Small intestine (tissue), 7 donors: Measurements from ENCODE around the gene DLG2. TPM values are rescaled to one million over a fixed set of nuclear protein-coding genes. Genes with fewer than 3 reads are reported as not detected.

Experiments used
- DNase-seq, 2 donors: peaks; one replicate each; pipeline versions ENCODE4 v3.0.0 to v3.0.0-alpha.2; 2013
- FAIRE-seq: peaks from 2 replicates; lab custom pipeline; 2012; peaks lifted over from hg19 to GRCh38; lab: Jason Lieb, UNC
- H3K27ac ChIP-seq, 3 donors: one replicate each; pipeline ENCODE4 v1.5.1; 2013; ENCODE audit warnings: low read length in 2 of 3, mild to moderate bottlenecking in 2 of 3, control low read depth in 1 of 3, inconsistent platforms in 1 of 3, low read depth in 1 of 3, moderate library complexity in 1 of 3
- H3K27me3 ChIP-seq, 3 donors: one replicate each; pipeline ENCODE4 v1.6.1; 2013; ENCODE audit warnings: low read length in 3 of 3, inconsistent platforms in 1 of 3; ENCODE audit not compliant: control insufficient read depth in 3 of 3, insufficient read depth in 3 of 3
- H3K36me3 ChIP-seq, 3 donors: one replicate each; pipeline ENCODE4 v1.6.1; 2013; ENCODE audit warnings: low read length in 3 of 3, inconsistent platforms in 1 of 3, low read depth in 1 of 3, mild to moderate bottlenecking in 1 of 3, moderate library complexity in 1 of 3; ENCODE audit not compliant: control insufficient read depth in 3 of 3, insufficient read depth in 2 of 3
- H3K4me1 ChIP-seq, 3 donors: one replicate each; pipeline ENCODE4 v1.6.1; 2013; ENCODE audit warnings: low read length in 2 of 3, inconsistent platforms in 1 of 3, low read depth in 1 of 3, mild to moderate bottlenecking in 1 of 3, moderate library complexity in 1 of 3; ENCODE audit not compliant: control insufficient read depth in 3 of 3, insufficient read depth in 2 of 3
- H3K4me3 ChIP-seq, 3 donors: one replicate each; pipeline ENCODE4 v1.5.1; 2013; ENCODE audit warnings: low read length in 3 of 3, control low read depth in 1 of 3, inconsistent platforms in 1 of 3, low read depth in 1 of 3, mild to moderate bottlenecking in 1 of 3, moderate library complexity in 1 of 3
- H3K9me3 ChIP-seq, 2 donors: one replicate each; pipeline ENCODE4 v1.6.1; 2013; ENCODE audit warnings: low read depth in 1 of 2, low read length in 1 of 2; ENCODE audit not compliant: control insufficient read depth in 2 of 2, insufficient read depth in 1 of 2
- WGBS, 3 donors: extraction: QIAGEN DNeasy Blood & Tissue Kit; methylation state at CpG; one replicate each; pipeline ENCODE4 v1.1.7; 2013; 5-methylcytosine and 5-hydroxymethylcytosine counted together
- polyA plus RNA-seq, 4 donors: library from polyadenylated mRNA; stranded (reverse) in 3 of 4; unstranded in 1 of 4; fragments of 200-250 nt in 3 of 4; fragments of 120-200 nt in 1 of 4; gene quantifications; one replicate each; pipeline versions ENCODE4 v1.2.1 to v1.2.3, GENCODE V29; 2013
- donor health status: healthy with polysubstance abuse.
- donor health status: control.
- donor health status: control.
- donor health status: Bipolar disorder and iron deficiency.
- donor health status: healthy.

The DLG2 gene
- polyA plus RNA-seq, 4 donors, result 0.22 to 1.6 (median 1.1) TPM

GRCh38 chr11:84117394-84117793 lies 1509.8 kb downstream of the DLG2 start:
- no peaks in the 10 kb centered on the region for H3K36me3 ChIP-seq
- FAIRE-seq (no peak), DNase-seq (no peak)
- 3 to 27% (median 5%) methylated on average over 1 of the region's 1 CpG for WGBS, 3 donors
- H3K4me3 ChIP-seq, result no peak overlapping the region
- no peaks in the 10 kb centered on the region for H3K27me3 ChIP-seq
- H3K27ac ChIP-seq, result no peak overlapping the region
- no peaks in the 10 kb centered on the region for H3K9me3 ChIP-seq
- no peaks in the 10 kb centered on the region for H3K4me1 ChIP-seq

GRCh38 chr11:84106541-84106940 lies 1520.6 kb downstream of the DLG2 start:
- H3K4me3 ChIP-seq, result no peak overlapping the region
- H3K9me3 ChIP-seq, result no peaks in the 10 kb centered on the region
- H3K36me3 ChIP-seq, result no peaks in the 10 kb centered on the region
- no peak overlapping the region for H3K27ac ChIP-seq
- FAIRE-seq, result no peak
- DNase-seq, result no peak
- no peaks in the 10 kb centered on the region for H3K27me3 ChIP-seq
- no peaks in the 10 kb centered on the region for H3K4me1 ChIP-seq

GRCh38 chr11:84105148-84105547 lies 1522.0 kb downstream of the DLG2 start:
- Histone ChIP-seq H3K27ac (no peak overlapping the region), H3K4me3 (no peak overlapping the region), H3K4me1 (no peaks in the 10 kb centered on the region), H3K9me3 (no peaks in the 10 kb centered on the region), H3K27me3 (no peaks in the 10 kb centered on the region), H3K36me3 (no peaks in the 10 kb centered on the region)
- 69 to 81% (median 72%) methylated on average over 3 of the region's 3 CpGs for WGBS, 3 donors
- DNase-seq (no peak), FAIRE-seq (no peak)

- Histone ChIP-seq H3K36me3 (no peaks in the 10 kb centered on the region), H3K9me3 (no peaks in the 10 kb centered on the region), H3K4me1 (no peaks in the 10 kb centered on the region), H3K27ac (no peak overlapping the region), H3K4me3 (no peak overlapping the region), H3K27me3 (no peaks in the 10 kb centered on the region)
- DNase-seq (no peak), FAIRE-seq (no peak)
- WGBS, 3 donors, result 35 to 68% (median 59%) methylated on average over 1 of the region's 1 CpG
Observed at GRCh38 chr11:84103096-84103495, 1524.0 kb downstream of the DLG2 start.

- Histone ChIP-seq H3K36me3 (no peaks in the 10 kb centered on the region), H3K9me3 (no peaks in the 10 kb centered on the region), H3K27ac (no peak overlapping the region), H3K27me3 (no peaks in the 10 kb centered on the region), H3K4me1 (no peaks in the 10 kb centered on the region), H3K4me3 (no peak overlapping the region)
- peak in 1 of 2 donors; percentile 1 for DNase-seq
- FAIRE-seq, result no peak
- WGBS, 3 donors, result 39 to 46% (median 46%) methylated on average over 3 of the region's 3 CpGs
Observed at GRCh38 chr11:84097186-84097585, 1530.0 kb downstream of the DLG2 start.

GRCh38 chr11:84091212-84091986 lies 1535.7 kb downstream of the DLG2 start:
- Histone ChIP-seq H3K27ac (no peak overlapping the region), H3K9me3 (no peaks in the 10 kb centered on the region), H3K4me3 (no peak overlapping the region), H3K36me3 (no peaks in the 10 kb centered on the region), H3K4me1 (no peaks in the 10 kb centered on the region), H3K27me3 (no peaks in the 10 kb centered on the region)
- WGBS, 3 donors, result 54 to 76% (median 65%) methylated on average over 7 of the region's 7 CpGs
- DNase-seq, result no peak
- no peak for FAIRE-seq

- Histone ChIP-seq H3K27me3 (no peaks in the 10 kb centered on the region), H3K9me3 (no peaks in the 10 kb centered on the region), H3K27ac (no peak overlapping the region), H3K4me1 (no peaks in the 10 kb centered on the region), H3K36me3 (no peaks in the 10 kb centered on the region), H3K4me3 (no peak overlapping the region)
- 38 to 53% (median 40%) methylated on average over 5 of the region's 5 CpGs for WGBS, 3 donors
- DNase-seq (no peak), FAIRE-seq (no peak)
Observed at GRCh38 chr11:84089072-84090057, 1537.8 kb downstream of the DLG2 start.

GRCh38 chr11:84071851-84072250 lies 1555.3 kb downstream of the DLG2 start:
- no peaks in the 10 kb centered on the region for H3K9me3 ChIP-seq
- whole genome bisulfite sequencing, 3 donors, result 73 to 79% (median 76%) methylated on average over 2 of the region's 2 CpGs
- H3K27ac ChIP-seq, result no peak overlapping the region
- H3K4me1 ChIP-seq, result no peaks in the 10 kb centered on the region
- H3K27me3 ChIP-seq, result no peaks in the 10 kb centered on the region
- H3K36me3 ChIP-seq, result no peaks in the 10 kb centered on the region
- FAIRE-seq, result no peak
- H3K4me3 ChIP-seq, result no peak overlapping the region
- no peak for DNase-seq
